Dermis blood vessel endothelial cell (primary cell): ENCODE measurements around the gene ANG. TPM values are rescaled to one million over a fixed set of nuclear protein-coding genes. Genes with fewer than 3 reads are reported as not detected.
"Not testable (repeated sequence)": the region's sequence is repeated elsewhere in the genome, so short reads cannot be mapped to it uniquely, and the experiment has no call there.

Experiments
- DNase-seq: peaks from one replicate; pipeline ENCODE4 v3.0.0; 2010
- total RNA-seq: library from RNA; depleted of rRNA; stranded (reverse); fragments of >200 nt; gene quantifications from 2 replicates; pipeline ENCODE4 v1.2.3, GENCODE V29; 2014

The ANG gene
- 6.3 and 6.4 TPM in 2 replicates for total RNA-seq

DNA sequence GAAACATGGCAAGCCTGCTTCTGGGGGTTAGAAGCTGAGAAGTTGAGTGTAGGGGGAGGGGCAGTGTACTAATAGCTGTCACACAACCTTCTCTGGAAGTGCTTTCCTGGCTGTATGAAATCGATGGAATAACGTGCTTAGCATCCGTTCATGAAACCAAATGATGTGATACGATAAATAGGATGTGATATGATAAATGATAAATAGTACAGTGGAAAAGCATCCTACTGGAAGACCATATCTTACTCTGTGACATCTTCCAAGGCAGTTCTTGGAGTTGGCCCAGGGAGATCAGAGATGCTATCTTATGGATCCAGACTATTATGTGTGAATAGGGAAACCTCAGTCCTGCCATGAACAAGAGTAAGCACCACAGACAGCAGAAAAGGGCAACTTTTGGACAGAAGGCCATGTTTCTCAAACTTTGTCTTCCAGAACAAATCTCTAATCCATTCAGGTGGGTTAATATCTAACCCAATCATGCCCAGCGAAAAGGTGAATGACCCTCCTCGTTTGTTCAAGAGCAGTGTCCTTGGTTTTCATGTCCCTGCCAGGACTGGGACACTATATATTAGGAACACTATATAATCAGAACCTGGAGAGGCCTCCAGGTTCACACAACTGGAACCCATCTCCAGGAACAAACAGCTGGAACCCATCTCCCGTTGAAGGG, at the start of gene ANG:
ANG (plus strand) TSS at position 598 of the 673 bp plus-strand sequence. CDS start 4,801 bp downstream, outside the sequence.
- no peak for DNase-seq

DNA sequence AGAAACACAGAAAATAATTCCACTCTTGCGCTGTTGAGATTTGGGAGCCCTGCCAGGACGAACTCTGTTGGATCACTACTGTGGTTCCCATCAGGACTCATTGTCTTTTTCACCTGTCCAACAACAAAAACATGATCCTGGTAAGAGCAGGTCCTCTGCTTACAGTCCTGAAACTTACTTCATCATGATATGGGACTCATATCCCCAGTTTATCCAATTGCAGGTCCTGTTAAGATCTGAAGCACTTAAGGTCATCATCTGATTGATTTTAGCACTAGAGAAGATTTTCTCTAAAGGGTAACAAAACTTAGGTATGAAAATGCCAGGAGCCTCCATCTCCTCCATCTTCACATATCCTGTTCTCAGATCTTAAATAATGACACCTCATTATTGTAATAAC, 47.0 kb upstream of the ANG start, which contains the start of gene OR6S1:
OR6S1 (minus strand) TSS at position 101 of the 400 bp plus-strand sequence; CDS start at position 101, 0 bp downstream.
- no peak for DNase-seq

DNA sequence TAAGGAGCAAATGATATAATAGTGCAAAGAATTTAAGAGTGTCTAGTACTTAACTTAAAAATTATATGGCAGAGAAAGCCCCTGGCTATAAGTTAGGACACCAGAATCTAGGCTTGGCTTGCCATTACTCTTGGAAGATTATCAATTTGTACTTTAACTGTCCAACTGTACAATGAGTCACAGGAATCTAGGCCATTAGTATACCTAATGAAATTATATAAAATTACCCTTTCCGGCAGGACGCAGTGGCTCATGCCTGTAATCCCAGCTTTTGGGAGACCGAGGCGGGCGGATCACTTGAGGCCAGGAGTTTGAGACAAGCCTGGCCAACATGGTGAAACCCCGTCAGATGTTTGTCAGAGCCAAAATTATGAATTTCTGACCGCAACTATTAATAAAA, 46.4 kb upstream of the ANG start:
- DNase-seq: no peak

DNA sequence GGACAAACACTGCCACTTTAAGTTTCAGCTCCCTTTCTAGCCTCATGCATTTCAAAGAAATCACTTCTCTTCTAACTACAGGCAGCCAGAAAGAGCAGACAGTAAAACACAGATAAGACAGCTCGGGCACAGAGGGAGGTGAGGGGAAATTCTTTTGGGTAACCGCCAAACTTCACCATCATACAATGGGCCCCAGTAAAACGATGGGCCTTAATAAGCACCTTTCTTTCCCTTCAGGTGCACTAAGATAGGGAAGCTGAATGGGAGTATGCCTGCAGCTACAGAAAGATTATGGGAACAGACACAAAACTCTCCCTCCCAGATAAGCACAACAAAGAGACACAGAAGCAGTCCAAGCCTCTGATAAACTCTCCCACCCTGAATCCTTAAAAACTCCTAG, 45.8 kb upstream of the ANG start:
- not testable (repeated sequence) for DNase-seq

DNA sequence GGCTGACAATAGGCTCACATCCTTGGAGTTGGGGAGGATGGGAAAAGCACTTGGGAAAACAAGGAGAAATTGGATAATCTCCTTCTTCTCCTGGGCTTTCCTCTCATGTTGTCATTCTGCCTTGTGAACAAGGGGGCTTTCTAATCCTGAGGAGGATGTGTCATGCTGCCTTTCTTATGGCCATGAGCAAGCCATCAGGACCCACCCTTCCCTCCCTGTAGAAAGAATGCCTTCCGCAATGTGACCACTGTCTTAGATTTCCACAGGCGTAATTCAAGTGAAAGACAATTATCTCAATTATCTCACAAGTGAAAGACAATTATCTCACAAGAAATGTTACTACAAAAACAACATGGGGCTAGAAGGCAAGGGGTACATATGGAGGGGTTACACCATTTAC, 44.0 kb upstream of the ANG start:
- no peak for DNase-seq

DNA sequence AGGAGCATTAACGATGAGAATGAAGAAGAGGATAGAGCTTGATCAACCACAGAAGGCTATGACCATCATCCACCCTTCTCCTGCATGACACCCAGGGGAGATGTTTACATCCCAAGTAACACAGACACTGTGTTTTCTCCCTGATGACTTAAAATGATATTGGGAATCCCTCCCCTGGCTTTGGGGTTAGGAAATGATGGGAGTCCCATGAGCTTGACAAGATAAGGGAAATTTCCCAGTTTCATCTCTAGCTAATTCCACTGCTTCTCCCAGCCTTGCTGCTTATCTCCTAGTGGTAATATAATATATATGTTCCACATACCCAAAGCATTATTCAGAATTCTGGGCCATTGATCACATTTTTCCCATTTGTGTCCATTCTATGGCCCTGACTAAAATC, 43.1 kb upstream of the ANG start:
- no peak for DNase-seq

DNA sequence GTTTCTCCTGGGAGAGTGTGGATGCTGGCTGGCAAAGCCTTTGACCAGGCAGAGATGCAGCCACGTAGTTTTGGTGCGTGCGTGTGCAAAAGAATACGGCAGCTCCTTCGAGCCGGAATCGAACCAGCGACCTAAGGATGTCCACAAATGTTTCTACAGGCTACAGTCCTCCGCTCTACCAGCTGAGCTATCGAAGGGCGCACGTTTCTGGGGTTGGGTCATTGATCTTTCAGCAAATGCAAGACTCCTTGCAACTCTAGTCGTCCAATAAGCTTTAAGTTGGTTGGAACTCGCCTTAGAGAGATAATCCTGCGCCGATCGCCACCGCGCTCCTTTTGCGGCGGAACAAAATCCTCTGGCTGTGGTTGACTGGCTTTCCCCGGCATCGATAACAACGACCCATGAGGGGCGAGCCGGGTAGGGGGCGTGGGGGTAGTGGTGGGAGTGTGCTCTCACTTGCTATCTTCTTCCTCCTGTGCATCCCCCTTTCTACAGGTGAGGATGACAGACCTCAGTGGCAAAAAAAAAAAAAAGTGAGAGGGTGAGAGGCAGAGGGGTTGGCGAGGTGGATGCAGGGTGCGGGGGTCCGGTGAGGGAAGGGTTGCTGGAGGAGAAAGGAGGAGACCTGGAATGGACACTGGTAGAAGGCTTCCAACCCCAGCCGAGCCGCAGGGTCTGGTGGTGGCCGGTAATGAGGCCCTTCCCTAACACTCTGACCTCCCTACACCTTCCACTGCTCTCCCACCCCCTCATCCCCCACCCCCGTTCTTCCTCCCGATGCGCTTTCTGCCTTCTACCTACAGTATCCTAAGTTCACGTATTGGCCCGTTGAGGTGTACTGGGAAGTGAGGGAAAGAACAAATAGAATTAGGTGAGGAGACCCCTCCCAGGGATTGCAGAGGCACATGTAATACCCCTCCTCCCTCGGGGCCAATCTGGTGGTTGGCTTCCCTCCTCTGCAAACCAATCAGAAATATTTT, 35.3 kb upstream of the ANG start:
- peak; percentile 32 for DNase-seq

DNA sequence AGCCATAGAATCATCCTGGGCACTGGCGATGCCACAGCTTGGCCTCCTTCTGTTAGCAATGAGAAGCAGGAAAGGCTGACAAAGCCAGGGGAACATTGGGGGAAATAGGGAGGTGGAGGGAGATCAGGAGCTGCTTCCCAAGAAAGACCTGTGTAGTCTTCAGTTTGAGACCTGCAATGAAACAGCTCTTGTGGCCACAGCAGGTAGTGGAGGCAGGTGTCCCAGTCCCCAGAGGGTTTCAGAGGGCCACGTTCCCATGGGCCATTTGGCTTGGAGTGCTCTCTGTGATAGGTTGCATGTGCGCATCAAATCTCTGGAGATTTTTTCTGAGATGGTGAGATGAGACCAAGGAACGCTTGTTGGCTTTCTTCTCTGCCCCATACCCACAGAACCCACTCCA, 32.7 kb upstream of the ANG start:
- no peak for DNase-seq

DNA sequence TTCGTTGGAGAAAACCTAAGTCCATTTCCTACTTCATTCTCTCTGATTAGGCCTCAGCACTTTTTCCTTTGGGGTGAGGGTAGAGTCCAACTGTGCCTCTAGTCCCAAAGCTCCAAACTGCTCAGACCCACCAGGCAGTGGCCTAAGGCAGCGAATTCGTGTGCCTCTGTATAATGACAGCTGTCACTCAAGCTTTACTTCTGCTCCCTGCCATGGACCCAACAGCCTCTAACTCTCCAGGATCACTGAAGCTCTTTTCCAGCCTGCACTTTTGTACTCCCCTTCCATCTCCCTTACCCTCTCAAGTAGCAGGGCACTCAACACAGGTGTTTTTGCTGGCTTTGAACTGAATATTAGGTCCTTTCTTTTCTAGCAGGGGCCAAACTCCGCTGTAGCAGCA, 32.3 kb upstream of the ANG start:
- DNase-seq: no peak

DNA sequence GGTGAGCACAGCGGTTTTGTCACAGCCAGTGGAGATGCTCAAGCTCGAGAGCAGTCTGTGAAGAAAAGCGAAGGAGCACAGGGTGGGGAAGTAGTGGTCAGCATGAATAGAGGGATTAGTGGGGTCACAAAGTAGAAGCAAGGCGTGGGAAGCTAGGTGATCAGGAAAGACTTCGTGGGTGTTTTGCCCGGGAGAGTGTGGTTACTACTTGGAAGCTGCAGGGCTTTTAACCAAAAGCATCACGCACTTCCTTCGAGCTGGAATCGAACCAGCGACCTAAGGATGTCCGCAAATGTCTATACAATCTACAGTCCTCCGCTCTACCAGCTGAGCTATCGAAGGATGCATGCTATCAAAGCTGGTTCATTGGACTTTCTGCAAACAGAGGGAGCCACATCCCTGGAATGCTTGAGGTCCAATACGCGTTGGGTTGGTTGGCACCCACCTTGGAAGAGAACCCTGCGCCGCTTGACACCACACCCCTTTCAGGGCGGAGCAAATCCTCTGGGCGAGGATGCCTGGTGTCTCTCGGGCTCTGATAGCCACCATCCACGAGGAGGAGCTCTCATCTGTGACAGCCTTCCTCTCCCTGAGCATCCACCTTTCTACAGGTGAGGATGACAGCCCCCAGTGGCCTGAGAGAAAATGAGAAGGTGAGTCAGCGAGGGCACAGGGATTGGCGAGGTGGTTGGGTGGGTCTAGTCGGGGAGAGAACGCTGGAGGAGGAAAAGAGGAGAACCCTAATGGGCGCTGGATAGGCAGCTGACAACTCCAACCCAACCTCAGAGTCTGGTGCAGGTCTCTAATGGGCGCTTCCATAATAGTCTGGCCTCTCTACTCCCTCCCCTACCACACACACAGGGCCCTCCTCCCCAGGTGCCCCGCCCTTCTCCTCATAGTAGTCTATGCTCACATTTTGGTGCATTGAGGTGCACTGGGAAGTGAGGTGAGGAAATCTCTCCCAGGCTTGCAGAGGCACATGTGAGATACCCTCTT, 31.1 kb upstream of the ANG start:
- no peak for DNase-seq

DNA sequence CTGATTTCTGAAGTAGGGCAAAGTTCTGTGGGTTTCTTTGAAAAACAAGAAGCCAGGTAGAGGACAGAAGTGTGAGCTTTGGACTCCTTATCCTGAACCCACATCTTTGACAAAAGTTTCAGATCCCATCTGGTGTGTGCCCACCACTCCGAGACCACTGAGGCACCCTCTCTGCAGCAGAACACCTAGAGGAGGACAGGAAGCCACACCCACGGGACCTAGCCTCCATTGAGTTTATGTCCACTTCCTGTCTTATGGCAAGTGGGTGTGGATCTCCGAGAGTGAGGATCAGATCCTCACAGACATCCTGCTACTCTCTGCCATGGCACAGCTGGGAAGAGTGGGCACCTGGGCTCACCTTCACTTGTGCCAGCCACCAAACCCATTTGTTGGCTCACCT, 30.3 kb upstream of the ANG start:
- DNase-seq: no peak

DNA sequence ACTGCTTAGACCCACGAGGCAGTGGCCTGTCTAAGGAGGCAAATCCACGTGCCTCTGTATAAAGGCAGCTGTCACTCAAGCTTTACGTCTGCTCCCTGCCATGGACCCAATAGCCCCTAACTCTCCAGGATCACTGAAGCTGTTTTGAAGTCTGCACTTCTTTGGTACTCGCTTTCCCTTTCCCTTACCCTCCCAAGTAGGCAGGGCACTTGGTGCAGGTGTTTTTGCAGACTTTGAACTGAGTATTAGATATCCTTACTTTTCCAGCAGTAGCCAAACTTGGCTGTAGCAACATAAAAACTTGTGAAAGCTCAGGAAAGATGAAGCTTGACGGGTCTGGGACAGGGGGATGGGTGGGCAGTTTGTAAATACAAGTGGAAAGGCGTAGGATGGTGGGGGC, 29.2 kb upstream of the ANG start:
- DNase-seq: no peak

DNA sequence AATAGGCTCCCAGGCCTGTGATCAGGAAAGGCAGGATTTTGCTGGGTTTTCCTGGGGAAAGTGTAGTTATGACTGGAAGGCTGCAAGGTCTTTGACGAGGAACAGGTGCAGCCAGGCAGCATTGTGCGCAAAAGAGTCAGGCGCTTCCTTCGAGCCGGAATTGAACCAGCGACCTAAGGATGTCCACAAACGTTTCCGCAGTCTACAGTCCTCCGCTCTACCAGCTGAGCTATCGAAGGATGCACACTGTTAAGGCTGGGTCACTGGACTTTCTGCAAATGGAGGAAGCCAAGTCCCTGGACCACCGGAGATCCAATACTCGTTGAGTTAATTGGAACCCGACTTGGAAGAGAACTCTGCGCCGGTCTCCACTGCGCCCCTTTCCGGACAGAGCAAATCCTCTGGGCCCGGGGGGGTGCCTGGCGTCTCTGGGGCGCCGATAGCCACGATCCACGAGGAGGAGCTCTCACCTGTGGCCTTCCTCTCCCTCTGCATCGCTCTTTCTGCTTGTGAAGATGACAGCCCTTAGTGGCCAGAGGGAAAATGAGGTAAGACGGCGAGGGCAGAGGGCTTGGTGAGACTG, 28.7 kb upstream of the ANG start:
- no peak for DNase-seq

DNA sequence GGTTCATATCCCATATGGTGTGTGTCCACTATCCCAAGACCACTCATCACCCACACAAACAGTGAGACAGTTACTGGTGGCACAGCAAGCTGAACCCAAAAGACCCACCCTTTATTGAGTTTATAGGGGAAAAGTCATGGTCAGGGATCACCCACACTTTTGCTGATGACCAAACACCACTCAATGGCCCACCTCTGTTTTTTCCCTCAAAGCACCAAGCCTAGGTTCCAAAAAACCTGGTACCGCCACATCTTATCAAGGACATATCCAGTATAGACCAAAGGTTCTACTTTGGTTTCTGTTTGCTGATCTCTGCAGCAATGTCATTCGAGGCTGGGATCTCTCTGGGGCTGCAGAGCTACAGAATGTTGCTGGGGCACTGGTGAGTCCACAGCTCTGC, 27.4 kb upstream of the ANG start:
- DNase-seq: no peak

DNA sequence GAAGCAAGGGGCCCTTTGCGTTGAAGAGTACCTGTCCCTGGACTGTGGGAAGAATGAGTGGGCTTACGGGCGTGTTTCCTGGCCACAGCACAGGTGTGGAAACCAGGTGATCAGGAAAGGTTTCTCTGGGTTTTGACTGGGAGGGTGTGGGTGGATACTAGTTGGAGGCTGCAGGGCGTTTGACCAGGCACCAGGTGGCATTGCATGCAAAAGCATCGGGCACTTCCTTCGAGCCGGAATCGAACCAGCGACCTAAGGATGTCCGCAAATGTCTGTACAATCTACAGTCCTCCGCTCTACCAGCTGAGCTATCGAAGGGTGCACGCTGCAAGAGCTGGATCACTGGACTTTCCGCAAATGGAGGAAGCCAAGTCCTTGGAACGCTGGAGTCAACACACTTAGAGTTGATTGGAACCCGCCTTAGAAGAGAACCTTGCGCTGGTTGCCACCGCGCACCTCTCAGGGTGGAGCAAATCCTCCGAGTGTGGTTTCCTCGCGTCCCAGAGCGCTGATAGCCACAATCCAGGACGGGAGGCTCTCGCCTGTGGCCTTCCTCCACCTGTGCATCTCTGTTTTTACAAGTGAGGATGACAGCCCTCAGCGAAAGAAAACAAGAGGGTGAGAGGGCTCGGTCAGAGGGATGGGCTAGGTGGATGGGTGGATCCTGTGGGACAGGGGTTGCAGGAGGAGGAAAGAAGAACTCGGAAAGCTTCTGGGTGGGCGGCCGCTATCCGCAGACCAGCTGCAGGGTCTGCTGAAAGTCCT, 25.4 kb upstream of the ANG start:
- DNase-seq: peak; percentile 63

DNA sequence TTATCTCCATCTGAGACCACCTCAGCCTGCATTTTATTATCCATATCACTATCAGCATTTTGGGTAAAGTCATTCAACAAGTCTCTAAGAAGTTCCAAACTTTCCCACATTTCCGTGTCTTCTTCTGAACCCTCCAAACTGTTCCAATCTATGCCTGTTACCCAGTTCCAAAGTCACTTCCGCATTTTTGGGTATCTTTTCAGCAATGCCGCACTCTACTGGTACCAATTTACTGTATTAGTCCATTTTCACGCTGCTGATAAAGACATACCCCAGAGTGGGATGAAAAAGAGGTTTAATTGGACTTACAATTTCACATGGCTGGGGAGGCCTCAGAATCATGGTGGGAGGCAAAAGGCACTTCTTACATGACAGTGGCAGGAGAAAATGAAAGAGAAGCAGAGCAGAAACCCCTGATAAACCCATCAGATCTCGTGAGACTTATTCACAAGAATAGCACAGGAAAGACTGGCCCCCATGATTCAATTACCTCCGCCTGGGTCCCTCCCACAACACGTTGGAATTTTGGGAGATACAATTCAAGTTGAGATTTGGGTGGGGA, 22.1 kb upstream of the ANG start:
- not testable (repeated sequence) for DNase-seq

DNA sequence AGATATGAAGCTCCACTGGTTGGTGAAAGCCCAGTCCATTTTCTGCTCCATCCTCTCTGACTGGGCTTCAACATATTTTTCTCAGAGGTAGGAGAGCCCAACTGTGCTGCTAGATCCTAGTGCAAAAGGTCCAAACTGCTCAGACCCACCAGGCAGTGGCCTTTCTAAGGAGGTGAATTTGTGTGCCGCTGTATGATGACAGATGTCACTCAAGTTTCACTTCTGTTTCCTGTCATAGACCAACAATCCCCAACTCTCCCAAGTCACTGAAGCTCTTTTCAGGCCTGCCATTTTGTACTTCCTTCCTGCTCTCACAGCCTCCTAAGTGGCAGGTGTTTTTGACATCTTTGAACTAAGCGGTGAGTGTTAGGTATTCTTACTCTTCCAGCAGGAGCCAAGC, 20.6 kb upstream of the ANG start:
- no peak for DNase-seq

DNA sequence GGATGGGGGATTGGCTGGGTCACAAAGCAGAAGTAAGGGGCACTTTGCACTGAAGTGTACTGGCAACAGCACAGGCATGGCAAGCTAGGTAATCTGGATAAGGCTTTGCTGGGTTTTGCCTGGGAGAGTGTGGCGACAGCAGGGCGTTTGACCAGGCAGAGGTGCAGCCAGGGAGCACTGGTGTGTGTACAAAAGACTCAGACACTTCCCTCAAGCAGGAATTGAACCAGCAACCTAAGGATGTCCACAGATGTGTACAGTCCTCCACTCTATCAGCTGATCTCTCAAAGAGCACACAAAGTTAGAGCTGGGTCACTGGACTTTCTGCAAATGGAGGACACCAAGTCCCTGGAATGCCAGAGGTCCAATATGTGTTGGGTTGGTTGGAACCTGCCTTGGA, 19.6 kb upstream of the ANG start:
- no peak for DNase-seq

DNA sequence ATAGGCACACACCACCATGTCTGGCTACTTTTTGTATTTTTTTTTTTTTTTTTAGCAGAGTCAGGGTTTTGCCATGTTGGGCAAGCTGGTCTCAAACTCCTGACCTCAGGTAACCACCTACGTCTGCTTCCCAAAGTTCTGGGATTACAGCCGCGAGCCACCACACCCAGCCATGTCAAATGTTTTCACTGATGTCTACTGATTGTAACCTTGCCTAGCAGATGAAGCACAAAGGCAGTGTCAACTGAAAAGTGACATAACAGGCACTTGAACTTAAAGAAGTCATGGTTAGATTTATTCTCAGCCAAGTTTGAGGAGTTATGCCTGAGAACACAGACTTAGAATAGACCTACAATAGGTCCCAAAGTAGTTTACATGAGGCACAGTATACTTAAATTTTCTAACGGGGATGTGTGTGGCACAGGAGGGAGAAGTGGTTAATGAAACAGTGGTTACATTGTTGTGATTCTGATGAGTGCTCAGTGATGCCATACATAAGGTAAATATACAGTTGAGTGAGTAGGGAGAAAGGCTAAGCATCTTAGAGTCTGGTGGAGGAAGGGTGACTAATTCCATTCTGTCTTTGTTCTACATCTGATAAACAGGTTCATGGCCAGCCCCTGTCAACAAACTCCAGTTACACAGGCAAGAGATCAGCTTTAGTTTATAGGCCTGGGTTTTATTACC, 16.8 kb upstream of the ANG start:
- DNase-seq: no peak

DNA sequence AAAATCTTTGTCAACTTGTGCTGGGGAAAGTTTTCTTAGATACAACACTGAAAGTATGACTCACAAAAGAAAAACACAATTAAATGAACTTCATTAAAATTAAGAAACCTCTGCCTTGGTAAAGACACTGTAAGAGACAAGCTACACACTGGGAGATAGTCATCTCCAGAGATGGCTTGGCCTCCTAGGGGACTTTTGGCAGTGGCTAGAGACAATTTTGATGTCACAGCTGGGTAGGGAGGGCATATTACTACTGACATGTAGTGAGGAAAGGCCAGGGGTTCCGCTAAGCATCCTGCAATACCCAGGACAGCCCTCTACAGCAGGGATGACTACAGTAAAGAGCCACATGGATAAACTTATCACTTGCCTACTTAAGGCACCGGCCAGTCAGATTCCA, 12.9 kb upstream of the ANG start:
- DNase-seq: no peak
